Astrocyte (in vitro differentiated cells and primary cell): ENCODE measurements around the gene ATG9B. TPM values are rescaled to one million over a fixed set of nuclear protein-coding genes. Genes with fewer than 3 reads are reported as not detected.

Experiments used
- DNase-seq: peaks from one replicate; pipeline ENCODE4 v3.0.0-alpha.2; 2010; ENCODE audit warnings: low read depth
- FAIRE-seq: peaks from 2 replicates; lab custom pipeline; 2011; peaks lifted over from hg19 to GRCh38; lab: Jason Lieb, UNC
- H2AFZ ChIP-seq: 2 replicates; pipeline ENCODE4 v1.6.0; 2012; ENCODE audit warnings: low read depth, low read length, inconsistent platforms
- H3K27ac ChIP-seq: 2 replicates; pipeline ENCODE4 v1.5.1; 2011; ENCODE audit warnings: low read depth, low read length, inconsistent platforms
- H3K27me3 ChIP-seq: 2 replicates; pipeline ENCODE4 v1.6.0; 2011; ENCODE audit warnings: low read length, inconsistent platforms; ENCODE audit not compliant: insufficient read depth
- H3K36me3 ChIP-seq: 2 replicates; pipeline ENCODE4 v1.5.1; 2011; ENCODE audit warnings: low read length, inconsistent platforms; ENCODE audit not compliant: insufficient read depth
- H3K4me1 ChIP-seq: 2 replicates; pipeline ENCODE4 v1.5.1; 2011; ENCODE audit warnings: low read length, inconsistent platforms; ENCODE audit not compliant: insufficient read depth
- H3K4me2 ChIP-seq: 2 replicates; pipeline ENCODE4 v1.6.0; 2012; ENCODE audit warnings: low read length, inconsistent platforms
- H3K4me3 ChIP-seq: 2 replicates; pipeline ENCODE4 v1.5.1; 2011; ENCODE audit warnings: low read depth, mild to moderate bottlenecking, low read length, inconsistent platforms; ENCODE audit not compliant: insufficient read depth
- H3K79me2 ChIP-seq: 2 replicates; pipeline ENCODE4 v1.6.0; 2012; ENCODE audit warnings: mild to moderate bottlenecking, low read length, inconsistent platforms; ENCODE audit not compliant: insufficient read depth
- H3K9ac ChIP-seq: 2 replicates; pipeline ENCODE4 v1.6.0; 2012; ENCODE audit warnings: mild to moderate bottlenecking, low read length, inconsistent platforms
- H3K9me3 ChIP-seq: 2 replicates; pipeline ENCODE4 v1.5.1; 2012; ENCODE audit warnings: low read depth, mild to moderate bottlenecking, low read length, inconsistent platforms; ENCODE audit not compliant: insufficient read depth
- H4K20me1 ChIP-seq: 2 replicates; pipeline ENCODE4 v1.6.0; 2012; ENCODE audit warnings: low read length, inconsistent platforms; ENCODE audit not compliant: insufficient read depth
- H3K27ac Mint-ChIP-seq: one replicate; pipeline ENCODE4 v1.8.0; 2021; ENCODE audit warnings: mild to moderate bottlenecking, mixed read lengths; ENCODE audit not compliant: unreplicated experiment
- H3K27me3 Mint-ChIP-seq: one replicate; pipeline ENCODE4 v1.8.0; 2021; ENCODE audit warnings: low read depth, mixed read lengths; ENCODE audit not compliant: unreplicated experiment
- H3K36me3 Mint-ChIP-seq: one replicate; pipeline ENCODE4 v1.8.0; 2021; ENCODE audit warnings: low read depth, mixed read lengths; ENCODE audit not compliant: unreplicated experiment
- H3K4me1 Mint-ChIP-seq: one replicate; pipeline ENCODE4 v1.8.0; 2021; ENCODE audit warnings: low read depth, mixed read lengths; ENCODE audit not compliant: unreplicated experiment
- H3K4me3 Mint-ChIP-seq: one replicate; pipeline ENCODE4 v1.8.0; 2021; ENCODE audit warnings: mild to moderate bottlenecking, moderate library complexity, mixed read lengths; ENCODE audit not compliant: unreplicated experiment
- H3K9me3 Mint-ChIP-seq: one replicate; pipeline ENCODE4 v1.8.0; 2021; ENCODE audit warnings: mild to moderate bottlenecking, mixed read lengths; ENCODE audit not compliant: unreplicated experiment
- EZH2 ChIP-seq: IDR thresholded peaks from 2 replicates; pipeline ENCODE4 v1.6.1; 2012; ENCODE audit warnings: mild to moderate bottlenecking, low read length, inconsistent platforms; ENCODE audit not compliant: insufficient read depth
- total RNA-seq: library from RNA; stranded (reverse); gene quantifications from 2 replicates; pipeline ENCODE4 v1.2.1, GENCODE V29; 2021
- TF ChIP-seq, protein P1 (sequence below): IDR thresholded peaks from 2 replicates; pipeline ENCODE4 v1.5.1; 2011; ENCODE audit warnings: low read depth, mild to moderate bottlenecking, inconsistent platforms, low read length, moderate library complexity; ENCODE audit not compliant: insufficient read depth

ATG9B gene
- total RNA-seq, 1 donor from 2014 or later = 2.2 TPM

DNA sequence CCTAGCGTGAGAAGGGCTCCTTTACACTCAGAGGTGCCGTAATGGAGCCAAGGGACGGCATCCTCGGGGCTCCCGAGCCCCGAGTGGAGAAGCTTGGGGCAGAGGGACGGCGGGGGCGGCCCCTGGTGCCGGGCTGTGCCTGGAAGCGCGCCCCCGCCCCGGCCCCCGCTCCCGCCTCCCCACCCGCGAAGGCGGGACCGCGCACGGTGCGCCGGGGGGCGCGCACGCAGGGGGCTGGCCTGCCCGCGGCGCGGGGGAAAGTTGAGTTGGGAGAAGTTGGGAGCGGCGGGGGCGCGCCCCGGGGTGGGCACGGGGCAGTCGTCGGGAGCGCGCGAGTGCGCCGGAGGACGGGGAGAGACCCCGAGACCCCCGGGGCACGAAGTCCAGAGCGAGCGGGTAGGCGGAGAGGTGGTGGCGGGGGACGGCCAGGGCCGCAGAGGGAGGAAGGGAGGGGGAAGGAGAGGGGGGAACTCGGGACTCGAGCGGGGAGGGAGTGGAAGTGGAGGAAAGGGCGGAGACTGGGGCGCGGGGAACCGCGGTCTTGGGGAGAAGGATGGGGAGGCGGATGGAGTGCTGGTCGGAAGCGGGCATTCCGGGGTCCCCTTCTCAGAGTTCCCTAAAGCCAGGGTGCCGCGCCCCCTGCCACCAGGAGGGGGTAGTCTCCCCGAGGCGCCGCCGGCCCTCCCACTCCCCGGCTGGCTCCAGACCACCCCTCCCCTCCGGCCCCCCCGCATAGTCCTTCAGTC is 35.2 kb upstream of the ATG9B start, which contains the start of gene SLC4A2:
Gene SLC4A2 (plus strand): TSS at position 223 of the 746 bp plus-strand sequence. CDS start 2,399 bp downstream, outside the sequence.
- peaks cover 31% of the 10 kb centered on the region for H3K4me1 Mint-ChIP-seq
- H3K9me3 Mint-ChIP-seq = peaks cover under 1% of the 10 kb centered on the region
- no peak for DNase-seq
- peak within 1 kb of the TSS; percentile 97 for H3K27ac Mint-ChIP-seq
- no peak for FAIRE-seq
- peaks cover 54% of the 10 kb centered on the region for H3K4me1 ChIP-seq
- TF ChIP-seq, protein P1, sequence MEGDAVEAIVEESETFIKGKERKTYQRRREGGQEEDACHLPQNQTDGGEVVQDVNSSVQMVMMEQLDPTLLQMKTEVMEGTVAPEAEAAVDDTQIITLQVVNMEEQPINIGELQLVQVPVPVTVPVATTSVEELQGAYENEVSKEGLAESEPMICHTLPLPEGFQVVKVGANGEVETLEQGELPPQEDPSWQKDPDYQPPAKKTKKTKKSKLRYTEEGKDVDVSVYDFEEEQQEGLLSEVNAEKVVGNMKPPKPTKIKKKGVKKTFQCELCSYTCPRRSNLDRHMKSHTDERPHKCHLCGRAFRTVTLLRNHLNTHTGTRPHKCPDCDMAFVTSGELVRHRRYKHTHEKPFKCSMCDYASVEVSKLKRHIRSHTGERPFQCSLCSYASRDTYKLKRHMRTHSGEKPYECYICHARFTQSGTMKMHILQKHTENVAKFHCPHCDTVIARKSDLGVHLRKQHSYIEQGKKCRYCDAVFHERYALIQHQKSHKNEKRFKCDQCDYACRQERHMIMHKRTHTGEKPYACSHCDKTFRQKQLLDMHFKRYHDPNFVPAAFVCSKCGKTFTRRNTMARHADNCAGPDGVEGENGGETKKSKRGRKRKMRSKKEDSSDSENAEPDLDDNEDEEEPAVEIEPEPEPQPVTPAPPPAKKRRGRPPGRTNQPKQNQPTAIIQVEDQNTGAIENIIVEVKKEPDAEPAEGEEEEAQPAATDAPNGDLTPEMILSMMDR = no peak
- no peak for TF ChIP-seq EZH2
- peaks cover 4% of the 10 kb centered on the region for H3K36me3 Mint-ChIP-seq
- peak within 1 kb of the TSS; percentile 70 for H2AFZ ChIP-seq
- peaks cover 41% of the 10 kb centered on the region for H3K79me2 ChIP-seq
- H3K36me3 ChIP-seq = no peaks in the 10 kb centered on the region
- peak within 1 kb of the TSS; percentile 94 for H3K4me3 Mint-ChIP-seq
- H3K27me3 ChIP-seq = no peaks in the 10 kb centered on the region
- H3K27ac ChIP-seq = peak within 1 kb of the TSS; percentile 93
- H4K20me1 ChIP-seq = peaks cover 48% of the 10 kb centered on the region
- H3K9me3 ChIP-seq = no peaks in the 10 kb centered on the region
- H3K27me3 Mint-ChIP-seq = peaks cover 3% of the 10 kb centered on the region
- H3K9ac ChIP-seq = peak within 1 kb of the TSS; percentile 81
- peak within 1 kb of the TSS; percentile 91 for H3K4me2 ChIP-seq
- H3K4me3 ChIP-seq = peak within 1 kb of the TSS; percentile 80

DNA sequence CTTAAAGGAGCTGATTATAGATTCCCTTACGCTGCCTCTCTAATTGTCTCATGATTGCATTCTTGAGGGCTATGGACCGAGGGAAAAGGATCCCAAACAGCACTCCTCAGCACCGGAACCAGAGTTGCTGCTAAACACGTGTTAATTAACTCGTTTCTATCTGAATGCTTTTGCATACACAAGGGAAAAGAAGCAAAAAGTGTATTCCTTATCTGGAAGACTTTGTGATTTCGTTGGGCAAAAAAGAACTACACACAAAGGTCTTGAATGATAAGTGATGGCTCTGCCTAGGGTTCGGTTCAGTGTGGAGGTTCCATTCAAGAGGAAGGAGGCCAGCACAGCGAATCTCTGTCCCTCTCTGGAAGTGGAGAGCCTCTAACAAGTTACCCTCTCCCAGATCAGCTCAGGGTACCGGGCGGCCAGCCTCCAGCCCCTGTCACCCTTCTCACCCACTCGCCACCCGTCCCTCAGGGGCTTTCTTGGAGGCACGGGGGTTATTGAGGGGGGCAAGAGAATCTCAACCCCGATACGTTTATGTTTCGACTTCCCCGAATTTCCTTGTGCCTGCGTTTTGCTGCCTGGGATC is 34.6 kb upstream of the ATG9B start:
- H3K9me3 ChIP-seq = no peaks in the 10 kb centered on the region
- Mint-ChIP-seq H3K9me3 (peaks cover 1% of the 10 kb centered on the region), H3K4me1 (peaks cover 31% of the 10 kb centered on the region), H3K4me3 (peak overlapping the region; percentile 94), H3K36me3 (peaks cover 11% of the 10 kb centered on the region), H3K27me3 (peaks cover 4% of the 10 kb centered on the region), H3K27ac (peak overlapping the region; percentile 97)
- peaks cover 38% of the 10 kb centered on the region for H3K79me2 ChIP-seq
- H3K4me3 ChIP-seq = peak overlapping the region; percentile 80
- peak overlapping the region; percentile 91 for H3K4me2 ChIP-seq
- H3K9ac ChIP-seq = peak overlapping the region; percentile 81
- DNase-seq = no peak
- no peaks in the 10 kb centered on the region for H3K36me3 ChIP-seq
- H3K27ac ChIP-seq = peak overlapping the region; percentile 93
- H3K4me1 ChIP-seq = peaks cover 54% of the 10 kb centered on the region
- no peak for FAIRE-seq
- no peak for TF ChIP-seq EZH2
- TF ChIP-seq, protein P1 = no peak
- H3K27me3 ChIP-seq = no peaks in the 10 kb centered on the region
- H4K20me1 ChIP-seq = peaks cover 43% of the 10 kb centered on the region
- H2AFZ ChIP-seq = peak overlapping the region; percentile 65
